Breast epithelium (tissue), 3 donors: ENCODE results near the gene YES1.

ENCODE experiments used
- POLR2A ChIP-seq: fragments of 450-650 bp; IDR thresholded peaks from one replicate; pipeline ENCODE4 v1.6.1; 2016; ENCODE audit warnings: antibody characterized with exemption, mild to moderate bottlenecking, moderate library complexity
- TF ChIP-seq, protein P1 (sequence below), 3 donors: fragments of 450-650 bp; IDR thresholded peaks; one replicate each; pipeline ENCODE4 v1.5.1; 2016 to 2017; ENCODE audit warnings: antibody characterized with exemption in 3 of 3, mild to moderate bottlenecking in 3 of 3, moderate library complexity in 3 of 3

DNA sequence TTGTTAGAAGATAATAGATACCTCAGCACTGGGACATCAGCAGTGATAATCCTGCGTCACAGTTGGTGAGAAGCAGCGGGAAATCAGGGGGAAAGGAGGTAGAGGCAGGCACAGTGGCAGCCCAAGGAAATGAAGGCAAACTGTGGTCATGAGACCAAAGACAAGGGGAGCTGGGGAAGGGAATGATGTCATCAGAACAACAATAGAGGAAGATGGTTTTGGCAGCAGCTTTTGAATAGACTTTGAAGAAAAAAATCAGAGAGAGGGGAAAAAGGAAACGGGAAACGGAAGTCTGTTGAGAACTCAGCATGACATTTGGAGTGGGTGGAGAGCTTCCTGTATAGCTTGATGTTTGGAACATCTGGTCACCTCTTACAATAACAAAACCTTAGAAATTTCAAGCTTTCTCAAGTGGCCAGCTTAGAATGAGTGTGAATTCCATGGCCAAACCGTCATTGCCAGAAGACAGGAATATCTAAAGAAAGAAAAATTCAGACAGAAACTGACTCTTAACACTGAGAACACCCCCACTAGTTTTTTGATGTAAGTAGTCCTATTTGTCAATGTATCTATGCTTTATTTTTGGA, 18.4 kb upstream of the YES1 start:
- TF ChIP-seq POLR2A: no peak
- TF ChIP-seq, protein P1, sequence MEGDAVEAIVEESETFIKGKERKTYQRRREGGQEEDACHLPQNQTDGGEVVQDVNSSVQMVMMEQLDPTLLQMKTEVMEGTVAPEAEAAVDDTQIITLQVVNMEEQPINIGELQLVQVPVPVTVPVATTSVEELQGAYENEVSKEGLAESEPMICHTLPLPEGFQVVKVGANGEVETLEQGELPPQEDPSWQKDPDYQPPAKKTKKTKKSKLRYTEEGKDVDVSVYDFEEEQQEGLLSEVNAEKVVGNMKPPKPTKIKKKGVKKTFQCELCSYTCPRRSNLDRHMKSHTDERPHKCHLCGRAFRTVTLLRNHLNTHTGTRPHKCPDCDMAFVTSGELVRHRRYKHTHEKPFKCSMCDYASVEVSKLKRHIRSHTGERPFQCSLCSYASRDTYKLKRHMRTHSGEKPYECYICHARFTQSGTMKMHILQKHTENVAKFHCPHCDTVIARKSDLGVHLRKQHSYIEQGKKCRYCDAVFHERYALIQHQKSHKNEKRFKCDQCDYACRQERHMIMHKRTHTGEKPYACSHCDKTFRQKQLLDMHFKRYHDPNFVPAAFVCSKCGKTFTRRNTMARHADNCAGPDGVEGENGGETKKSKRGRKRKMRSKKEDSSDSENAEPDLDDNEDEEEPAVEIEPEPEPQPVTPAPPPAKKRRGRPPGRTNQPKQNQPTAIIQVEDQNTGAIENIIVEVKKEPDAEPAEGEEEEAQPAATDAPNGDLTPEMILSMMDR (IDR thresholded peaks at IDR 0.05): no peak
